Activated CD8-positive, alpha-beta memory T cell treated with anti-CD3 and anti-CD28 coated beads for 24 hours (primary cell): ENCODE results near the gene MRPS18A.

Experiments used
- DNase-seq: peaks from one replicate; pipeline ENCODE4 v3.0.0-alpha.2; 2020

Gene MRPS18A

DNA sequence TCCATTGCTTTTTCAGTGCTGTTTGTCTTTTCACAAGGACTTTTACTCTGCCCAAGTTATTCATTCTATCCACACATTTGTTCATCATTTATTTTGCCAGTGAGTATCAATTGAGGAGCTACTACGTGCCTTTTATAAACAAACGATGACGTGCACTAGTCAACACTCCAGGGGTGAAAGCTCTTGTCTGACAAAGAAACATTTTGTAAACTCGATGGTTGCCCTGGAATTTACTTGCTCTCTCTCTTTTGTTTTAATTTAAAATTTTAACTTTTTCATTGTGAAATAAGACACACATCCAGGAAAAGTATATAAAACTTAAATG, 8.3 kb upstream of the MRPS18A start:
- no peak for DNase-seq

GRCh38 chr6:43695215-43695966, 7.8 kb upstream of the MRPS18A start:
- no peak for DNase-seq

DNA sequence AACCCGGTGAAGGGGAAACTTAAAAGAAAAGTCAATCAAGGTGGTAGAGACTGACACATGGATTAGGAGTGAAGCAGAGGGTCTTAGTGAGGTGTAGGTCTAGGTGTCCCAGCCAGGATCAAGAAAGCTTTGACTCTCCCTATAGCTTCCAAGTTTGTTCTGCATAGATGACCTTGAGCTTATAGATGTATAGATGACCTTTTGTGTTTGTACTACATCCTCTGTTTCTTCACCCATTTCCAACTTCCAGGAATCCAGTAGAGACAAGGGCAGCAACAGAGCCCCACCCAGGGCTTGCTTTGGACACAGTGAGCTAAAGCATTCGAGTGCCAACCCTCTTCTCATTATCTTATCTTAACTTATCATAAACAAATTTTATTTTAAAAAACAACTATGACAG, 1.8 kb upstream of the MRPS18A start:
- no peak for DNase-seq

GRCh38 chr6:43687079-43687436, 533 bp downstream of the MRPS18A start:
- no peak for DNase-seq

GRCh38 chr6:43683708-43684455, 3.7 kb downstream of the MRPS18A start:
- no peak for DNase-seq

- no peak for DNase-seq
Observed at GRCh38 chr6:43682724-43683429, 4.7 kb downstream of the MRPS18A start.

DNA sequence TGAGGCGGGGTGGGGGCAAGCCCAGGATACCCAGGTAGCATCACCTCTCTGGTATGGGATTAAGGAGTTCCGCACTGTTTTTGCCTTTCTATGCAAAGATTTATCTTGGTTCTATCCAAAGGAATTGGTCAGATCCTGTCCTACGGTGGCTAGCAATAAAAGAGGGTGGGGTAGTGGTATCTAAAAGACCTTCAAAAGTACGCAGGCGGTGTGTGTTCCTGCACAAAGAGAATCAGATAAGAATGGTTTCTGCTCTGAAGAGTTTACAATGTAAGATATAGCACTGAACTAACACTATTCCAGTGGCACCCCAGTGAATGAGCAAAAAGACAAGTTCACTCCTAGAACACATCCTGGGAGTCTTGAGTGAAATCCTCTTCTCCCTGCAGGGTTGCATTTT, 6.3 kb downstream of the MRPS18A start:
- DNase-seq = no peak

DNA sequence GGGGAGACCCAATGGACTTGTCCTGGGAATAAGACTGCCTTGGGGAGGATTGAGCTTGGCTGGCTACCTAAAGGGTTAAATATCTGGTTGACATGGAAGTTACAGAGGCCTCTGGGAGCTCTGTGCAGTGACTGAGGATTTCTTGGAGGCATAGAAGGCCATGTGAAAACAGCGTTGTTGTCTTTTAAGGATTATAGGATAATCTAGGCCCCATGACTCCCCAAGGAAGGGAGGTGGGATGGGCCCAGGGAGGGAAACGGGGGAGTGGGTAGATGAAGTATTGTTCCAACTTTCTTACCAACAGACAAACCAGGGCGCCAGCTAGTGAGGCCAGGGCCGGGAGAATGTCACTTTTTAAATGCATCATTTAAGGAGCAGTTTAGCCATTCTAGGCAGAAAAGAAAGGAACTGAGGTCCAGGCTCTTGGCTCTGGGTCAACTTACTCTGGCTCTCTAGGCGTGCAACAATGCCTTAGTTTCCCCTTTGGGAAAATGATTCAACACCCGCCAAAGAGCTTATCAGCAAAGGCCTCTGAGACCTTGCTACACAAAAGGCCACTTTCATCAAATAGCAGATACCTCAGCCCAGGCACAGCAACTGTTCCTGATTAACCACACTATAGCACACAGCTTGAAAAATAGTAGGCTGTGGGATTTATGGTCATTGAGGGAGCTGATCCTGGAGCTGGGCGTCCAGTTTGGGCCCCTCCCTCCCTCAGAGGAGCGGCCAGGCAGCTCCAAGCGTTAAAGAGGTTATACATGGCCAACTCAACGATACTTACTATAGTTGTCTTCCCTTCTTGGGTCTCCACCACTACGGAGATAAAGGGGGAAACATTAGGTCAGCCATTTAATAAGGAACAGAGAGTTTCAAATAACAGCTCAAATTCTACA, 7.0 kb downstream of the MRPS18A start:
- DNase-seq = no peak

DNA sequence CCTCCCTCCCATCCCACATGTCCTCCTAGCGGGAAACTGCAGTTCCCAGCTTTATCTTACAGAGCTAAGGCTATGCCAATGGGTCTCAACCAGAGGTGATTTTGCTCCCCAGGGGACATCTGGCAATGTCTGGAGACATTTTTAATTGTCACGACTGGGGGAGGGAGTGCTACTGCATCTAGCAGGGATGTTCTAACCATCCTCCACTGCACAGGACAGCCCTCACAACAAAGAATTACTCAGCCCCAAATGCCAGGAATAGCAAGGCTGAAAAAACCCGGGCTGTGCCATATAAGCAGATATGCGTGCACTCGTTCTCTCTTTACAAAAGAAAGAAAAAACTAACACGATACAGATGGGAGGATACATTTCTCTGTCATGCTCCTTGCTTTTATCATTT, 8.5 kb downstream of the MRPS18A start:
- DNase-seq = no peak

- DNase-seq = no peak
Observed at GRCh38 chr6:43678341-43678740, 9.2 kb downstream of the MRPS18A start.

DNA sequence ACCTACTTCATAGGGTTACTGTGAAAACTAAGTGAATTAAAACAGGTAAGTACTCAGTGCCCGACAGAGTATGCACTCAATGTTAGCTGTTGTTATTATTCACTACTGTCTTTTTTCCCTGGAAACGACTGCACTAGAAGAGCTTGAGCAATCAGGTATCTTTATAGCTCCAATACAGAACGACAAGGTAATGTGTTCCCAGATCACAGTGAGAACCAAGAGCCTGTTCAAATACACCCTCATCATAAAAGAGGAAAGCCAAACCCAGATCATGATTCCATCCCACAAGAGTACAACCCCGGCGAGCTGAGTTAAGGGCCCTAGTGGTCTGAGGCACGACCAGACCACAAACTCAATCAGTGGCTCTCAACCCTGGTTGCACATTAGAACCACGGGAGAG, 9.8 kb downstream of the MRPS18A start:
- no peak for DNase-seq

GRCh38 chr6:43676962-43677606, 10.5 kb downstream of the MRPS18A start:
- DNase-seq = no peak

- DNase-seq = no peak
Observed at GRCh38 chr6:43674921-43675320, 12.7 kb downstream of the MRPS18A start.

DNA sequence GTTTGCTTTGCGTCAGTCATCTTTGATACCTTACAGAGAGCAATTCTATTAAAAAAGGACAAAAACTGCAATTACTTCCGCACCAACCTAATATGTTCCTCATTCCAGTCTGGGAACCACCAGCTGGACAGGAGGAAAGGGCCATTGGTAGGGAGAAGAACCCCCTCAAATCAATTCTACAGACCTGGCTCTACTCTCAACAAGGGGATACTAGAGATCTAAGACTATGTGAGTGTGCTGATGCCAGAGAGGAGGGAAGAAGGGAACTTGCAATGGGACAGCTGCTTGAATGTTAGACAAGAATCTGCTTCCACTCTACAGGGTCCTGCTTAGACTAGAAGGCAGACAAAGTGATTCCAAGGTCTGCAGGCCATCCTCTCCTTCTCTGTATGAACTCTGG, 13.3 kb downstream of the MRPS18A start:
- DNase-seq = no peak

DNA sequence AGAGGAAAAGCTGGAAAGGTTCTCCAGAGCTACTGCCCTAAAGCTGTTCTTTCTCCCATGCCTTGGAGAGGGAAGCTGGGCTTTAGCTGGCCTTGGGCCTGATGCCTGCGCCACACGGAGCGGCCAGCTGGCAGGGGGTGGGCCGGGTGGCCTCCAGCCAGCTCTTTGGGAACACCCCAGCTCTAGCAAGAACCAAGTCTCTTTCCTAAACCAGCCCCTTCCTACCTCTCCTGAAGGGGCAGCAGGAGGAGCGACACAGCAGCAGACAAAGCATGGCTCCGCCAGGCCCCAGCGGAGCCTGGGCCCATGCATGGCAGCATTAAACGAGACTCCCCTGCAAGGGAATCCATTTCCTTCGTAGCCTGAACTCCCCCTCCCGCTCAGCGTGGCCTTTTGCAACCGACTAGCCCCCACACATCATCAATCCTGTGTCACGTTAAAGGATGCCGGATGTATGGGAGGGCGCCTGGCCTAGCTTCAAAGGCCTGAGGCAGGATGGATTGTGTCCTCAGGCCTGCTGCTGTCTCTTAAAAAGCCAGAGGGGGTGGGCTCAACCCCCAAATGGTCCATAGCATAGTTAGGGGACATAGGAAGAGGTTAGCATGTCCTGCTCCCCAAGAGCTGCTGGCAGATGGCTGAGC, 14.0 kb downstream of the MRPS18A start:
- no peak for DNase-seq

- DNase-seq = no peak
Observed at GRCh38 chr6:43671801-43672690, 15.5 kb downstream of the MRPS18A start.

DNA sequence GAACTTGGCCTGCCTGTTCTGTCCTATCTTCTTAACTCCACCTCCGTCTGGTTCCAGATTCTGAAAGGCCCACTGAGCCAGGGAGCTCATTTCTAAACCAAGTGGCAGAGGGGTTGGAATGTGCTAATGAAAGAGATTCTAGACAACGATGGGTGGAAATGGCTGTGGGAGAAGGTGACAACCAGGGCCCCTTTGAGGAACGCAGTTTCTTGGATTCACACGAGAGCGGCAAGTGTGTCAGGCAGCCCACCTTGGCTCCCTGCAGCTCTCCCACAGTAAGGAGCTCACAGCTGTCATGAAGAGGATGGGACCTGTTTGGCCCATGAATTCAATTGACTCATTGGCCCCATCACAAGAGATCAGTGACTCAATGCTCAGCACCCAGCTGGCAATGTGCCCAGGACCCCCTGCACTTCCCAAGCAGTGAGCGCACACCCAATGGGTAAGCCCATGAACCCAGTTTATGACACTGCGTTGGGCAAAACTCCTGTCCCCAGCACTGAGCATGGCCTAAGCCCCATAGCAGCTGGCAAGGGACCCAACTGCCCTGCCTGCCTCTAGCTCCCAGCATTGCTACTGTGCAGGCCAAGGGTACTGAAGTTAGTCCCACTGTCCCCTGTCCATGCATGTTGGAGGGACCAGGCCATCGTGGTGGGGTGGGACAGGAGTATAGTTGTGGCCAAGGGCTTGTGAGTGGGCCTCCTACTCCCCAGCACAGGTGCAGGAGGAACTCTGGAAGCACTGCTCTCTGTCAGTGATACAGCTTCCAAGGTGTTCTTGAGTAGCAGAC, 16.4 kb downstream of the MRPS18A start:
- DNase-seq = no peak

DNA sequence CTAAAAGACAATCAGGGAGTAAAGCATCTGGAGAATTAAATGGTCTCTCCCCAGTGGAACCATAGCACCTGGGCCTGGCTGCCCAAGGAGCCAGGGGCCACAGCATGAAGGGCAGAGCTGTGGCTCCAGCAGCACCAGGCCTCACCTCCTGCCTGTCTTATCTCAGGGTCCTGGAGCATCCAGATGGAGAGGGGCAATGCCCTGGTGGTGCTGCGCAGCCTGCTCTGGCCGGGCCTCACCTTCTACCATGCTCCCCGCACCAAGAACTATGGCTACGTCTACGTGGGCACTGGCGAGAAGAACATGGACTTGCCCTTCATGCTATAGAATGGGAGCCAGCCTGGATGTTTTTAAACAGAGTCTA, 17.0 kb downstream of the MRPS18A start:
- no peak for DNase-seq

- DNase-seq = no peak
Observed at GRCh38 chr6:43669922-43670622, 17.5 kb downstream of the MRPS18A start.
